Stimulated activated naive B cell treated with anti-CD40 and anti-IgM and Interleukin-4, amounts not matched to agents 10 μg/mL and 1 μg/mL and 100 μg/mL, for 72 hours (primary cell): ENCODE measurements around the gene RNU1-3.
"Not testable (repeated sequence)": the region's sequence is repeated elsewhere in the genome, so short reads cannot be mapped to it uniquely, and the experiment has no call there.

Source experiments
- ATAC-seq, 2 donors: fragments of 150-1000 bp; cut with Tn5 transposase; replicated peaks; 2 replicates each; pipeline ENCODE4 v1.10.0; 2021; ENCODE audit warnings: moderate library complexity in 1 of 2
- DNase-seq: peaks from one replicate; pipeline ENCODE4 v3.0.0; 2021
- H3K27ac Mint-ChIP-seq: one replicate; pipeline ENCODE4 v1.8.0; 2022; ENCODE audit warnings: mild to moderate bottlenecking, mixed read lengths
- H3K27me3 Mint-ChIP-seq, 2 donors: one replicate each; pipeline ENCODE4 v1.8.0; 2022; ENCODE audit warnings: mixed read lengths in 2 of 2
- H3K36me3 Mint-ChIP-seq, 2 donors: one replicate each; pipeline ENCODE4 v1.8.0; 2022; ENCODE audit warnings: mixed read lengths in 2 of 2, mild to moderate bottlenecking in 1 of 2
- H3K4me1 Mint-ChIP-seq, 2 donors: one replicate each; pipeline ENCODE4 v1.8.0; 2022; ENCODE audit warnings: mixed read lengths in 2 of 2, mild to moderate bottlenecking in 1 of 2
- H3K4me3 Mint-ChIP-seq, 2 donors: one replicate each; pipeline ENCODE4 v1.8.0; 2022; ENCODE audit warnings: mild to moderate bottlenecking in 2 of 2, mixed read lengths in 2 of 2, moderate library complexity in 1 of 2
- H3K9me3 Mint-ChIP-seq, 2 donors: one replicate each; pipeline ENCODE4 v1.8.0; 2022; ENCODE audit warnings: mixed read lengths in 2 of 2, mild to moderate bottlenecking in 1 of 2

The RNU1-3 gene

GRCh38 chr1:16702280-16702679 lies 35.5 kb upstream of the RNU1-3 start:
- not testable (repeated sequence) for H3K27me3 Mint-ChIP-seq, H3K9me3 Mint-ChIP-seq, H3K4me3 Mint-ChIP-seq, ATAC-seq, H3K27ac Mint-ChIP-seq, H3K36me3 Mint-ChIP-seq, H3K4me1 Mint-ChIP-seq, DNase-seq

GRCh38 chr1:16701189-16701588 lies 34.4 kb upstream of the RNU1-3 start:
- not testable (repeated sequence) for H3K4me1 Mint-ChIP-seq, H3K4me3 Mint-ChIP-seq, H3K36me3 Mint-ChIP-seq, H3K27ac Mint-ChIP-seq, DNase-seq, H3K9me3 Mint-ChIP-seq, H3K27me3 Mint-ChIP-seq
- ATAC-seq: peak in 1 of 2 donors; percentile 13

GRCh38 chr1:16700138-16700895 lies 33.6 kb upstream of the RNU1-3 start:
- H3K27ac Mint-ChIP-seq, DNase-seq, H3K4me1 Mint-ChIP-seq, H3K4me3 Mint-ChIP-seq, H3K36me3 Mint-ChIP-seq, H3K9me3 Mint-ChIP-seq: not testable (repeated sequence)
- peaks cover 0 to 13% of the 10 kb centered on the region in 2 donors for H3K27me3 Mint-ChIP-seq
- ATAC-seq: peak in 1 of 2 donors; percentile 44

GRCh38 chr1:16699440-16699839 lies 32.7 kb upstream of the RNU1-3 start:
- H3K4me3 Mint-ChIP-seq, H3K4me1 Mint-ChIP-seq, DNase-seq, H3K9me3 Mint-ChIP-seq, H3K27ac Mint-ChIP-seq, ATAC-seq, H3K36me3 Mint-ChIP-seq: not testable (repeated sequence)
- peaks cover 0 to 17% of the 10 kb centered on the region in 2 donors for H3K27me3 Mint-ChIP-seq

- H3K4me1 Mint-ChIP-seq, H3K27ac Mint-ChIP-seq, ATAC-seq, H3K9me3 Mint-ChIP-seq, DNase-seq, H3K36me3 Mint-ChIP-seq, H3K4me3 Mint-ChIP-seq: not testable (repeated sequence)
- H3K27me3 Mint-ChIP-seq: peaks cover 0 to 14% of the 10 kb centered on the region in 2 donors
These were observed 30.4 kb upstream of the RNU1-3 start for GRCh38 chr1:16697152-16697551.

GRCh38 chr1:16696507-16697150 lies 29.9 kb upstream of the RNU1-3 start:
- peaks cover 0 to 14% of the 10 kb centered on the region in 2 donors for H3K27me3 Mint-ChIP-seq
- not testable (repeated sequence) for H3K4me3 Mint-ChIP-seq, H3K36me3 Mint-ChIP-seq, H3K4me1 Mint-ChIP-seq, H3K9me3 Mint-ChIP-seq, DNase-seq, H3K27ac Mint-ChIP-seq
- ATAC-seq: peak in 1 of 2 donors; percentile 60

- Mint-ChIP-seq H3K27me3 (peaks cover 0 to 14% of the 10 kb centered on the region in 2 donors), H3K4me3 (peak overlapping the region in 1 of 2 donors; percentile 50)
- not testable (repeated sequence) for H3K4me1 Mint-ChIP-seq, H3K27ac Mint-ChIP-seq, H3K9me3 Mint-ChIP-seq, DNase-seq, ATAC-seq, H3K36me3 Mint-ChIP-seq
These were observed 27.6 kb upstream of the RNU1-3 start for GRCh38 chr1:16694308-16694702.

GRCh38 chr1:16693449-16694307 lies 26.9 kb upstream of the RNU1-3 start:
- H3K27ac Mint-ChIP-seq, DNase-seq, H3K4me1 Mint-ChIP-seq, H3K4me3 Mint-ChIP-seq, H3K9me3 Mint-ChIP-seq, H3K36me3 Mint-ChIP-seq: not testable (repeated sequence)
- ATAC-seq: peak; percentile 20 to 43
- H3K27me3 Mint-ChIP-seq: peaks cover 0 to 14% of the 10 kb centered on the region in 2 donors

- H3K27ac Mint-ChIP-seq, H3K4me3 Mint-ChIP-seq, H3K4me1 Mint-ChIP-seq, DNase-seq, H3K9me3 Mint-ChIP-seq, H3K36me3 Mint-ChIP-seq: not testable (repeated sequence)
- ATAC-seq: peak; percentile 45 to 60
- peaks cover 0 to 11% of the 10 kb centered on the region in 2 donors for H3K27me3 Mint-ChIP-seq
These were observed 26.1 kb upstream of the RNU1-3 start for GRCh38 chr1:16692717-16693448.

GRCh38 chr1:16692283-16692682 lies 25.5 kb upstream of the RNU1-3 start:
- ATAC-seq, H3K9me3 Mint-ChIP-seq, H3K4me3 Mint-ChIP-seq, H3K27ac Mint-ChIP-seq, H3K36me3 Mint-ChIP-seq, DNase-seq, H3K4me1 Mint-ChIP-seq: not testable (repeated sequence)
- H3K27me3 Mint-ChIP-seq: peaks cover 0 to 11% of the 10 kb centered on the region in 2 donors

- H3K36me3 Mint-ChIP-seq, H3K27me3 Mint-ChIP-seq, ATAC-seq, H3K27ac Mint-ChIP-seq, H3K4me3 Mint-ChIP-seq, H3K4me1 Mint-ChIP-seq, DNase-seq, H3K9me3 Mint-ChIP-seq: not testable (repeated sequence)
These were observed 24.4 kb upstream of the RNU1-3 start for GRCh38 chr1:16690971-16691682.

- not testable (repeated sequence) for H3K27me3 Mint-ChIP-seq, H3K4me1 Mint-ChIP-seq, H3K9me3 Mint-ChIP-seq, H3K36me3 Mint-ChIP-seq, DNase-seq, H3K27ac Mint-ChIP-seq, ATAC-seq, H3K4me3 Mint-ChIP-seq
These were observed 20.5 kb upstream of the RNU1-3 start for GRCh38 chr1:16687132-16687800.
